DOHH2 (cell line): Measurements from ENCODE around the gene CCR8.

Experiments
- CTCF ChIP-seq: fragments of 200-600 bp; sonication (generic); IDR thresholded peaks from one replicate; pipeline ENCODE4 v1.5.1; 2014; ENCODE audit warnings: antibody characterized with exemption, mild to moderate bottlenecking, low read depth, low read length; ENCODE audit not compliant: poor library complexity, severe bottlenecking
- EZH2phosphoT487 ChIP-seq: fragments of 200-600 bp; sonication (generic); IDR thresholded peaks from 2 replicates; pipeline ENCODE4 v1.6.1; 2017; ENCODE audit warnings: borderline replicate concordance, mild to moderate bottlenecking, antibody characterized with exemption, low read length, moderate library complexity, mixed read lengths

GRCh38 chr3:39381432-39381831, 51.9 kb downstream of the CCR8 start:
- no peak for TF ChIP-seq CTCF
- no peak for TF ChIP-seq EZH2phosphoT487
